Endothelial cell (in vitro differentiated cells): ENCODE results near the gene GPR42. TPM values are rescaled to one million over a fixed set of nuclear protein-coding genes. Genes with fewer than 3 reads are reported as not detected.
"Not testable (repeated sequence)": the region's sequence is repeated elsewhere in the genome, so short reads cannot be mapped to it uniquely, and the experiment has no call there.

ENCODE experiments used
- DNase-seq: peaks from one replicate; pipeline ENCODE4 v3.0.0; 2021; ENCODE audit warnings: low spot score
- H3K27ac Mint-ChIP-seq: one replicate; pipeline ENCODE4 v1.8.0; 2021; ENCODE audit warnings: mixed read lengths, inconsistent platforms; ENCODE audit not compliant: unreplicated experiment
- H3K27me3 Mint-ChIP-seq: one replicate; pipeline ENCODE4 v1.8.0; 2021; ENCODE audit warnings: mild to moderate bottlenecking, moderate library complexity, mixed read lengths, inconsistent platforms; ENCODE audit not compliant: unreplicated experiment
- H3K36me3 Mint-ChIP-seq: one replicate; pipeline ENCODE4 v1.8.0; 2021; ENCODE audit warnings: mild to moderate bottlenecking, low read depth, mixed read lengths, inconsistent platforms; ENCODE audit not compliant: unreplicated experiment
- H3K4me1 Mint-ChIP-seq: one replicate; pipeline ENCODE4 v1.8.0; 2021; ENCODE audit warnings: mild to moderate bottlenecking, mixed read lengths, inconsistent platforms; ENCODE audit not compliant: unreplicated experiment
- H3K4me3 Mint-ChIP-seq: one replicate; pipeline ENCODE4 v1.8.0; 2021; ENCODE audit warnings: mild to moderate bottlenecking, mixed read lengths, inconsistent platforms; ENCODE audit not compliant: unreplicated experiment
- H3K9me3 Mint-ChIP-seq: one replicate; pipeline ENCODE4 v1.8.0; 2021; ENCODE audit warnings: mixed read lengths, inconsistent platforms; ENCODE audit not compliant: unreplicated experiment
- CTCF ChIP-seq: fragments of 200-600 bp; sonication (generic); IDR thresholded peaks from one replicate; pipeline ENCODE4 v1.5.0; 2021; ENCODE audit warnings: antibody characterized with exemption; ENCODE audit not compliant: unreplicated experiment
- total RNA-seq: library from RNA; stranded (reverse); fragmentation: NEBNext Ultra II Directional; extraction: Animal tissue kit (Norgen Biotek cat#: 25700); gene quantifications from one replicate; pipeline ENCODE4 v1.2.1, GENCODE V29; 2021; ENCODE audit not compliant: unreplicated experiment

Gene GPR42
- total RNA-seq, 1 donor from 2014 or later: not detected

DNA sequence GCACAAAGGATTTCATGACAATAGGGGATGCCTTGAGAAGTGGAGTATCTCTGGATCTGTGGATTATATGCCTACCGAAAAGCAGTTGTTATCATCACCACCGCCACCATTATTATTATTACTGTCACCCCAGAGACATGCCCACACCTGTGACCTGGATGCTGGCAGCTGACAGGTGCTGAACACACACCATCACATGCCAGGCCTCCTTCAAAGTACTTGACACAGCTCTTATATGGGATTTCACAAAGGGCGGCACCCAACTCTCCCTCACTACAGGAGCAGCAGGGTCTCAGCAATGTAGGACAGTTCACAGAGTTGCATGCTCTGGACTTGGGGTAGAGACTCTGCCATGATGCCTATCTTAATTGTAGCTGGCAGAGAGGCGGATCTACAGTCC, 5.6 kb upstream of the GPR42 start:
- H3K4me3 Mint-ChIP-seq: no peak overlapping the region
- no peak overlapping the region for H3K27ac Mint-ChIP-seq
- no peaks in the 10 kb centered on the region for H3K4me1 Mint-ChIP-seq
- DNase-seq: no peak
- H3K36me3 Mint-ChIP-seq: no peaks in the 10 kb centered on the region
- no peak for TF ChIP-seq CTCF
- peaks cover 4% of the 10 kb centered on the region for H3K27me3 Mint-ChIP-seq
- H3K9me3 Mint-ChIP-seq: no peaks in the 10 kb centered on the region

GRCh38 chr19:35368378-35368777, 2.5 kb upstream of the GPR42 start:
- no peaks in the 10 kb centered on the region for H3K9me3 Mint-ChIP-seq
- no peak for DNase-seq
- H3K27me3 Mint-ChIP-seq: peaks cover 2% of the 10 kb centered on the region
- no peaks in the 10 kb centered on the region for H3K36me3 Mint-ChIP-seq
- no peaks in the 10 kb centered on the region for H3K4me1 Mint-ChIP-seq
- no peak overlapping the region for H3K4me3 Mint-ChIP-seq
- H3K27ac Mint-ChIP-seq: no peak overlapping the region
- TF ChIP-seq CTCF: no peak

- H3K4me1 Mint-ChIP-seq: no peaks in the 10 kb centered on the region
- peaks cover 7% of the 10 kb centered on the region for H3K27me3 Mint-ChIP-seq
- no peak for TF ChIP-seq CTCF
- no peaks in the 10 kb centered on the region for H3K9me3 Mint-ChIP-seq
- no peak overlapping the region for H3K27ac Mint-ChIP-seq
- no peaks in the 10 kb centered on the region for H3K36me3 Mint-ChIP-seq
- DNase-seq: no peak
- no peak overlapping the region for H3K4me3 Mint-ChIP-seq
Observed at GRCh38 chr19:35369522-35369921, 1.3 kb upstream of the GPR42 start.

DNA sequence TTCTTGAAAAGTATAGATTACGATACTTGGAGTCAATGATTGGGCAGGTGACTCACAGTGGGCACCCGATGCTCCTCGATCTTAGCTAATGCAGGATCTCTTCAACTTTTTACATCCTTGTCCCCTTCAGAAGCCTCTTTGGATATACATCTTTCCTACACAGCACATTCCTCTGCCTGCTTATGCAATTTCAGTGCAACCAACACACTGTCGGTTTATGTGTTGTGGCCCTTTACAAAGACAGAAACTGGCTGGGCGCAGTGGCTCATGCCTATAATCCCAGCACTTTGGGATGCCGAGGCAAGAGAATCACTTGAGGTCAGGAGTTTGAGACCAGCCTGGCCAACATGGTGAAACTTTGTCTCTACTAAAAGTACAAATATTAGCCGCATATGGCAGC, 2.6 kb downstream of the GPR42 start:
- Mint-ChIP-seq H3K36me3 (no peaks in the 10 kb centered on the region), H3K4me3 (no peak overlapping the region), H3K27me3 (peaks cover 9% of the 10 kb centered on the region), H3K4me1 (no peaks in the 10 kb centered on the region), H3K27ac (no peak overlapping the region), H3K9me3 (no peaks in the 10 kb centered on the region)
- no peak for DNase-seq
- no peak for TF ChIP-seq CTCF

GRCh38 chr19:35374031-35374430, 3.2 kb downstream of the GPR42 start:
- H3K4me3 Mint-ChIP-seq, H3K27me3 Mint-ChIP-seq, DNase-seq, H3K27ac Mint-ChIP-seq, H3K4me1 Mint-ChIP-seq, H3K9me3 Mint-ChIP-seq, H3K36me3 Mint-ChIP-seq: not testable (repeated sequence)
